ENCODE results near the gene TEAD1.

TEAD1 gene

GRCh38 chr11:12693094-12693478, 18.9 kb downstream of the TEAD1 start:
- no peak overlapping the region; the same call in 1 of the 2 replicates for H3K4me3 ChIP-seq (ENCODE audit: control insufficient read depth, low read depth, low read length)
- DNase-seq (ENCODE audit: low read depth), result no peak
- no peak for TF ChIP-seq CTCF (IDR thresholded peaks at IDR 0.05; ENCODE audit: control insufficient read depth, insufficient read depth, low read depth, low read length, missing control alignments)

DNA sequence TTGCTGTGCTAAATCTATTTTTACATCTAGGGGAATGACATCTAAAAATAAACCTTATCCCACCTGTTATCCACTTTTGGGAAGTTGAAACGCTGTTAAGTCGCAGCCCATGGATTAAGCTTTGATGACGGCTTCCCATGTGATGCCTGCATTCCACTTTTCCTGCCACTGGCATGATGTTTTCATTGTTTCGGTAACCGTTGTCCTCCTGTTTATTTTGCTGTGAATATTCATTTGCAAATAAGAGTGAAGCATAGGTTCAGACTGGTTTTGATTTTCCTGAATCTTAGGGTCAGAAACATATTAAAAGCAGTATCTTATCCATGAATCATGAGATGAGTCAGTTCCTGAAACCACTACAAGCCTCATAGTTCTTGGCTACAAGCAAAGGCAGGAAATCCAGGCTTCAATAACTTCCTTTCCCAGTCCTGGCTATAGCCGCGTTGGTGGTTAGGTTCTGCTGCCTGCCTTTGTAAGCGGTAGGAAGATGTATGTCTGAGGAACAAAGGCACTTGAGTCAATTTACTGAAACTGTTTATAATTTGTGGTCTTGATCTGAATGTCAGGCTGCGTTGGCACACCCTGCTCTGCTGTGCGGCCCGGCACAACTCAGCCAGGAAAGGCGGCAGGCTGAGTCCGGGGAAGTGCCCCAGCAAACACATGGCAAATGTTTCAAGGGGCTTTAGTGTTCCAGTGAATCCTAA, 19.4 kb downstream of the TEAD1 start:
- no peak overlapping the region; the same call in 1 of the 2 replicates for H3K4me3 ChIP-seq (ENCODE audit: control insufficient read depth, low read depth, low read length)
- DNase-seq (ENCODE audit: low read depth), result peak; percentile 96
- no peak for TF ChIP-seq CTCF (IDR thresholded peaks at IDR 0.05; ENCODE audit: control insufficient read depth, insufficient read depth, low read depth, low read length, missing control alignments)

GRCh38 chr11:12694183-12694531, 19.9 kb downstream of the TEAD1 start:
- no peak overlapping the region; the same call in 1 of the 2 replicates for H3K4me3 ChIP-seq (ENCODE audit: control insufficient read depth, low read depth, low read length)
- TF ChIP-seq CTCF (IDR thresholded peaks at IDR 0.05; ENCODE audit: control insufficient read depth, insufficient read depth, low read depth, low read length, missing control alignments), result no peak
- no peak for DNase-seq (ENCODE audit: low read depth)

DNA sequence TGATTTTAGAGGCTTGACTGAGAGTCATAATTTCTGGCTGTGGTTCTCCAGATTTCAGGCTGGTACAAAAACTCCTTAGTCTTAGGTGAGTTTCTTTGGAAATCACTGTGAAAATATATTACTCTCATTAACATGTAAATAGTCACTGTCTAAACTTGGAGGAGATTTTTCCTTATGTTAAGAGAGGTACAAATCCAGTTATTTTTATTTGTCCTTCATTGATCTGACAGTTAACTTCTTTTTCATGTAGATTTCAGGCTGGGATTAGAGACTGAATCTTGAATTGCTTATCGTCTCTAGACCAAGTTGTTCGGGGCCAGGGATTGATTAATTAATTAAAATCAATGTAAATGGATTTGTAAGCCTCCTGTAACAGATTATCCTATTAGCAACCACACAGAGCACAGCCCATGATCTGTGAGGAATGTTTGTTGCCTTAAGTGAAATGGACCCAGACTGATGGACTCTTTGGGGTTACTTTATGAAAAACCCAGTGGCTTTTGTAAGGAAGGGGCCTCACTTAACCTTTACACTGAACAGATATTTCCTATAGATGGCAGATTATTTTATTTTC, 21.1 kb downstream of the TEAD1 start:
- no peak for TF ChIP-seq CTCF (IDR thresholded peaks at IDR 0.05; ENCODE audit: control insufficient read depth, insufficient read depth, low read depth, low read length, missing control alignments)
- no peak overlapping the region for H3K4me3 ChIP-seq (ENCODE audit: control insufficient read depth, low read depth, low read length)
- DNase-seq (ENCODE audit: low read depth), result no peak

DNA sequence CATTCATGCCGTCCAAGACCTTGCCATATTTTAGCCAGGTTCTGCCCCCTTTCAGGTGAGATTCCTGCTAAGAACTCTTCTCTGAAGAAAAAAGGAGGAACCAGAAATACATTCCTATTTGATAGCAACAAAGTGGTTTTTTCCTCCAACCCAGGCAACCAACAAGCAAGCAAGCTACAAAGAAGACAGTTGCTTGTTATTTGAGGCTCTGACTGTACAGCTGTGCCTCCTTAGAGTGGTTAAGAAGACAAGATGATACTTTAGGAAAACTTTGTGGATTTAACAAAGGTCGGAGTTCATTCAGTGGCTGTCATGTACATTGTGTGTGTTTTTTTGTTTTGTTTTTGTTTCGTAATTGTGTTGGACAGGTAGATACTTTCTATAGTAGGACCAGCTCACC, 21.7 kb downstream of the TEAD1 start:
- H3K4me3 ChIP-seq (ENCODE audit: control insufficient read depth, low read depth, low read length), result no peak overlapping the region
- DNase-seq (ENCODE audit: low read depth), result no peak
- no peak for TF ChIP-seq CTCF (IDR thresholded peaks at IDR 0.05; ENCODE audit: control insufficient read depth, insufficient read depth, low read depth, low read length, missing control alignments)

GRCh38 chr11:12696911-12697581, 22.8 kb downstream of the TEAD1 start:
- no peak for DNase-seq (ENCODE audit: low read depth)
- TF ChIP-seq CTCF (IDR thresholded peaks at IDR 0.05; ENCODE audit: control insufficient read depth, insufficient read depth, low read depth, low read length, missing control alignments), result no peak
- no peak overlapping the region for H3K4me3 ChIP-seq (ENCODE audit: control insufficient read depth, low read depth, low read length)
